H9 (cell line): Measurements from ENCODE around the gene PTPRH. TPM values are rescaled to one million over a fixed set of nuclear protein-coding genes. Genes with fewer than 3 reads are reported as not detected.

ENCODE experiments used
- DNase-seq: peaks from one replicate; pipeline ENCODE4 v3.0.0-alpha.2; 2017
- H2AFZ ChIP-seq: one replicate; pipeline ENCODE4 v1.6.1; 2013; ENCODE audit warnings: mild to moderate bottlenecking, low read length, control low read depth, moderate library complexity
- H2AK5ac ChIP-seq: 2 replicates; pipeline ENCODE4 v1.6.1; 2013; ENCODE audit warnings: low read length, control low read depth, mixed read lengths; ENCODE audit not compliant: insufficient read length
- H2BK120ac ChIP-seq: one replicate; pipeline ENCODE4 v1.6.1; 2013; ENCODE audit warnings: low read depth, mild to moderate bottlenecking, low read length, control low read depth, inconsistent platforms; ENCODE audit not compliant: poor library complexity, severe bottlenecking
- H2BK12ac ChIP-seq: 2 replicates; pipeline ENCODE4 v1.6.1; 2013; ENCODE audit warnings: low read length, control low read depth, mixed read lengths, low read depth; ENCODE audit not compliant: insufficient read length
- H2BK15ac ChIP-seq: 2 replicates; pipeline ENCODE4 v1.6.1; 2013; ENCODE audit warnings: low read depth, low read length, control low read depth
- H2BK20ac ChIP-seq: one replicate; pipeline ENCODE4 v1.6.1; 2013; ENCODE audit warnings: low read depth, mild to moderate bottlenecking, low read length, control low read depth, inconsistent platforms; ENCODE audit not compliant: poor library complexity, severe bottlenecking
- H2BK5ac ChIP-seq: 2 replicates; pipeline ENCODE4 v1.6.1; 2013; ENCODE audit warnings: low read length, control low read depth, mixed read lengths; ENCODE audit not compliant: insufficient read length
- H3K14ac ChIP-seq: 2 replicates; pipeline ENCODE4 v1.6.1; 2013; ENCODE audit warnings: low read length, control low read depth; ENCODE audit not compliant: insufficient read depth
- H3K18ac ChIP-seq: 2 replicates; pipeline ENCODE4 v1.6.1; 2013; ENCODE audit warnings: low read depth, mild to moderate bottlenecking, mixed read lengths, low read length, control low read depth; ENCODE audit not compliant: insufficient read length
- H3K23ac ChIP-seq: 2 replicates; pipeline ENCODE4 v1.6.1; 2013; ENCODE audit warnings: low read length, control low read depth, mixed read lengths, low read depth; ENCODE audit not compliant: insufficient read length
- H3K23me2 ChIP-seq: 2 replicates; pipeline ENCODE4 v1.6.1; 2013; ENCODE audit warnings: low read depth, mild to moderate bottlenecking, mixed read lengths, low read length, control low read depth; ENCODE audit not compliant: insufficient read length, poor library complexity, severe bottlenecking
- H3K27ac ChIP-seq: 2 replicates; pipeline ENCODE4 v1.5.1; 2013; ENCODE audit warnings: low read length, control low read depth, mixed read lengths, low read depth; ENCODE audit not compliant: insufficient read length
- H3K27me3 ChIP-seq: 2 replicates; pipeline ENCODE4 v1.6.1; 2013; ENCODE audit warnings: low read length, control low read depth, inconsistent platforms; ENCODE audit not compliant: insufficient read depth
- H3K4ac ChIP-seq: 2 replicates; pipeline ENCODE4 v1.6.1; 2013; ENCODE audit warnings: low read depth, mild to moderate bottlenecking, control low read depth, inconsistent platforms, low read length, moderate library complexity
- H3K4me1 ChIP-seq: 2 replicates; pipeline ENCODE4 v1.6.1; 2013; ENCODE audit warnings: low read length, control low read depth, inconsistent platforms; ENCODE audit not compliant: insufficient read depth
- H3K4me2 ChIP-seq: 2 replicates; pipeline ENCODE4 v1.6.1; 2013; ENCODE audit warnings: low read length, control low read depth, mixed read lengths; ENCODE audit not compliant: insufficient read length, insufficient read depth
- H3K56ac ChIP-seq: 2 replicates; pipeline ENCODE4 v1.6.1; 2013; ENCODE audit warnings: low read depth, mild to moderate bottlenecking, mixed read lengths, low read length, control low read depth; ENCODE audit not compliant: insufficient read length
- H3K79me1 ChIP-seq: 2 replicates; pipeline ENCODE4 v1.6.1; 2013; ENCODE audit warnings: low read depth, mild to moderate bottlenecking, moderate library complexity, low read length, control low read depth, inconsistent platforms; ENCODE audit not compliant: insufficient read depth, poor library complexity, severe bottlenecking
- H3K79me2 ChIP-seq: 2 replicates; pipeline ENCODE4 v1.6.1; 2013; ENCODE audit warnings: low read length, control low read depth, inconsistent platforms; ENCODE audit not compliant: insufficient read depth
- H3K9ac ChIP-seq: 2 replicates; pipeline ENCODE4 v1.6.1; 2013; ENCODE audit warnings: low read length, control low read depth, mixed read lengths; ENCODE audit not compliant: insufficient read length; ENCODE audit errors: extremely low read depth
- H3K9me3 ChIP-seq: one replicate; pipeline ENCODE4 v1.6.1; 2013; ENCODE audit warnings: low read depth, low read length, inconsistent platforms; ENCODE audit not compliant: control insufficient read depth
- H3T11ph ChIP-seq: one replicate; pipeline ENCODE4 v1.6.1; 2013; ENCODE audit warnings: mild to moderate bottlenecking, low read length, control low read depth, inconsistent platforms
- H4K20me1 ChIP-seq: one replicate; pipeline ENCODE4 v1.6.1; 2013; ENCODE audit not compliant: control insufficient read depth, insufficient read length, insufficient read depth
- H4K5ac ChIP-seq: 2 replicates; pipeline ENCODE4 v1.6.1; 2013; ENCODE audit warnings: low read depth, mild to moderate bottlenecking, mixed read lengths, low read length, control low read depth; ENCODE audit not compliant: insufficient read length
- H4K8ac ChIP-seq: replicated peaks from 2 replicates; pipeline ENCODE4 v1.6.1; 2013; ENCODE audit warnings: low read length, control low read depth, mixed read lengths, low read depth; ENCODE audit not compliant: insufficient read length
- H4K91ac ChIP-seq: 2 replicates; pipeline ENCODE4 v1.6.1; 2013; ENCODE audit warnings: low read depth, mild to moderate bottlenecking, moderate library complexity, mixed read lengths, low read length, control low read depth; ENCODE audit not compliant: insufficient read length
- H3K27ac Mint-ChIP-seq, 3 experiments: 2 replicates in 2 of 3; 3 replicates in 1 of 3; pipeline ENCODE4 v1.8.0; 2020 to 2021; ENCODE audit warnings: mixed read lengths in 3 of 3, mild to moderate bottlenecking in 1 of 3, moderate library complexity in 1 of 3
- H3K27me3 Mint-ChIP-seq: 2 replicates; pipeline ENCODE4 v1.8.0; 2021; ENCODE audit warnings: low read depth, mild to moderate bottlenecking, moderate library complexity, mixed read lengths
- H3K36me3 Mint-ChIP-seq, 3 experiments: 2 replicates in 2 of 3; 3 replicates in 1 of 3; pipeline ENCODE4 v1.8.0; 2020 to 2021; ENCODE audit warnings: low read depth in 3 of 3, mixed read lengths in 3 of 3; ENCODE audit not compliant: insufficient read depth in 1 of 3
- H3K4me1 Mint-ChIP-seq, 2 experiments: 2 replicates each; pipeline ENCODE4 v1.8.0; 2020; ENCODE audit warnings: mixed read lengths in 2 of 2
- H3K4me3 Mint-ChIP-seq, 2 experiments: 2 replicates in 1 of 2; 3 replicates in 1 of 2; pipeline ENCODE4 v1.8.0; 2020 to 2021; ENCODE audit warnings: mild to moderate bottlenecking in 2 of 2, mixed read lengths in 2 of 2, moderate library complexity in 1 of 2
- H3K9me3 Mint-ChIP-seq, 2 experiments: 2 replicates in 1 of 2; 3 replicates in 1 of 2; pipeline ENCODE4 v1.8.0; 2020; ENCODE audit warnings: mild to moderate bottlenecking in 2 of 2, mixed read lengths in 2 of 2, moderate library complexity in 1 of 2
- CTCF ChIP-seq: fragments of 200-600 bp; sonication (generic); conservative IDR thresholded peaks from 3 replicates; pipeline ENCODE4 v1.8.0; 2021; ENCODE audit warnings: antibody characterized with exemption, mild to moderate bottlenecking
- WGBS: extraction: QIAGEN DNeasy Blood & Tissue Kit; methylation state at CpG from one replicate; pipeline ENCODE4 v1.1.7; 2013; ENCODE audit warnings: missing lambda C conversion rate, low lambda C conversion rate, mixed read lengths; ENCODE audit not compliant: insufficient read length; ENCODE audit errors: extremely low coverage; 5-methylcytosine and 5-hydroxymethylcytosine counted together
- total RNA-seq: library from RNA; stranded (reverse); gene quantifications from 2 replicates; pipeline ENCODE4 v1.2.1, GENCODE V29; 2021

Gene PTPRH
- total RNA-seq, 1 experiment from 2014 or later = 0.24 TPM

DNA sequence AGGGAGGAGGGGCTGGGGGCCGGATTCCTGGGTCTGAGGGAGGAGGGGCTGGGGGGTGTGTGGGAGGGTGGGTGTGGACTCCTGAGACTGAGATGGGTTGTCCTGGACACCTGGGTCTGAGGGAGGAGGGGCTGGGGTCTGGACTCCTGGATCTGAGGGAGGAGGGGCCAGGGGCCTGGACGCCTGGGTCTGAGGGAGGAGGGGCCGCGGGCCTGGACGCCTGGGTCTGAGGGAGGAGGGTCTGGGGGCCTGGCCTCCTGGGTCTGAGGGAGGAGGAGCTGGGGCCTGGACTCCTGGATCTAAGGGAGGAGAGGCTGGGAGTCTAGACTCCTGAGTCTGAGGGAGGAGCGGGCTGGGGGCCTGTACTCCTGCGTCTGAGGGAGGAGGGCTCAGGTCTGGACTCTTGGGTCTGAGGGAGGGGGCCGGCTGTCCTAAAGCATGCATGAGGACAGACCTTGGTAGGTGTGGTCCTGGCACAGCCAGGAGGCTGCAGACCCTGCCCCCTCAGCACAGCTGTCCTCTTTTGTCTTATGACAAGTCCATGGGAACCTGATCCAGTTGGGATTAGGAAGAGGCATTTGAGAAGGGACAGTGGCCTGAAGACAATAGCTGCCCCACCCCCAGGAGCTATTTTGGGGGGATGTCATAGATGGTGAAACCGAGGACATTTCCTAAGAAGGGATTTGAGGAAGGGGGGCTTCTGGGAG lies 61.6 kb downstream of the PTPRH start:
- no peak overlapping the region for H2BK20ac ChIP-seq
- no peak overlapping the region for H3K14ac ChIP-seq
- TF ChIP-seq CTCF = no peak
- H3K56ac ChIP-seq = no peak overlapping the region
- H3K9me3 Mint-ChIP-seq = no peaks in the 10 kb centered on the region; a peak in 3 of 5 replicates
- H3K23me2 ChIP-seq = no peaks in the 10 kb centered on the region
- no peak overlapping the region for H3K9ac ChIP-seq
- no peak overlapping the region for H3K4ac ChIP-seq
- WGBS = no CpG with 5 or more reads among the region's 9 CpGs
- no peaks in the 10 kb centered on the region for H3K79me2 ChIP-seq
- no peak overlapping the region for H3T11ph ChIP-seq
- no peak overlapping the region for H2BK15ac ChIP-seq
- no peak overlapping the region for H4K5ac ChIP-seq
- H2AFZ ChIP-seq = no peak overlapping the region
- no peak overlapping the region for H4K91ac ChIP-seq
- H3K79me1 ChIP-seq = peaks cover 3% of the 10 kb centered on the region
- H3K4me1 Mint-ChIP-seq = peaks cover 29 to 39% of the 10 kb centered on the region in 2 experiments
- peaks cover 7% of the 10 kb centered on the region for H3K27me3 Mint-ChIP-seq
- H3K18ac ChIP-seq = peak overlapping the region; percentile 29
- H3K36me3 Mint-ChIP-seq = peaks cover 20 to 41% (median 34%) of the 10 kb centered on the region in 3 experiments
- H3K4me3 Mint-ChIP-seq = peak overlapping the region; percentile 58 to 80
- no peak overlapping the region for H4K8ac ChIP-seq
- H3K4me2 ChIP-seq = no peak overlapping the region
- no peaks in the 10 kb centered on the region for H3K27me3 ChIP-seq
- no peak overlapping the region for H2BK120ac ChIP-seq
- peak; percentile 61 for DNase-seq
- H2AK5ac ChIP-seq = no peak overlapping the region
- H4K20me1 ChIP-seq = no peaks in the 10 kb centered on the region
- H3K27ac ChIP-seq = no peak overlapping the region
- no peak overlapping the region for H3K27ac Mint-ChIP-seq
- H3K9me3 ChIP-seq = no peaks in the 10 kb centered on the region
- H2BK12ac ChIP-seq = no peak overlapping the region
- no peak overlapping the region for H3K23ac ChIP-seq
- H3K4me1 ChIP-seq = peaks cover 11% of the 10 kb centered on the region; the same call in 1 of the 2 replicates
- H2BK5ac ChIP-seq = no peak overlapping the region
